ENCODE measurements around the gene CDKN2C.
"Not testable (repeated sequence)": the region's sequence is repeated elsewhere in the genome, so short reads cannot be mapped to it uniquely, and the experiment has no call there.

Gene CDKN2C

GRCh38 chr1:51000651-51001050, 30.6 kb downstream of the CDKN2C start:
- TF ChIP-seq MAX (IDR thresholded peaks at IDR 0.05; ENCODE audit: low read depth, low read length), result no peak
- TF ChIP-seq POLR2A (IDR thresholded peaks at IDR 0.05; ENCODE audit: extremely low read depth, insufficient read length), result no peak
- no peak for TF ChIP-seq MYC (IDR thresholded peaks at IDR 0.05; ENCODE audit: low read depth, low read length)
- no peak for TF ChIP-seq CTCF (IDR thresholded peaks at IDR 0.05; ENCODE audit: low read depth, low read length)
- DNase-seq (ENCODE audit: low read depth), result no peak
- no peak overlapping the region for H3K4me3 ChIP-seq (ENCODE audit: low read depth, low read length)

- no peak overlapping the region for H3K4me3 ChIP-seq (ENCODE audit: low read depth, low read length)
- no peak for TF ChIP-seq MYC (IDR thresholded peaks at IDR 0.05; ENCODE audit: low read depth, low read length)
- no peak for TF ChIP-seq MAX (IDR thresholded peaks at IDR 0.05; ENCODE audit: low read depth, low read length)
- no peak for TF ChIP-seq POLR2A (IDR thresholded peaks at IDR 0.05; ENCODE audit: extremely low read depth, insufficient read length)
- no peak for TF ChIP-seq CTCF (IDR thresholded peaks at IDR 0.05; ENCODE audit: low read depth, low read length)
- no peak for DNase-seq (ENCODE audit: low read depth)
Observed at GRCh38 chr1:51002516-51002915, 32.5 kb downstream of the CDKN2C start.

GRCh38 chr1:51005549-51005948, 35.5 kb downstream of the CDKN2C start:
- DNase-seq (ENCODE audit: low read depth); H3K4me3 ChIP-seq (ENCODE audit: low read depth, low read length): not testable (repeated sequence)

- TF ChIP-seq CTCF (IDR thresholded peaks at IDR 0.05; ENCODE audit: low read depth, low read length), result no peak
- TF ChIP-seq MYC (IDR thresholded peaks at IDR 0.05; ENCODE audit: low read depth, low read length), result no peak
- TF ChIP-seq POLR2A (IDR thresholded peaks at IDR 0.05; ENCODE audit: extremely low read depth, insufficient read length), result no peak
- H3K4me3 ChIP-seq (ENCODE audit: low read depth, low read length), result no peak overlapping the region
- no peak for DNase-seq (ENCODE audit: low read depth)
Observed at GRCh38 chr1:51009381-51009780, 39.3 kb downstream of the CDKN2C start.

GRCh38 chr1:51014878-51015277, 44.8 kb downstream of the CDKN2C start:
- DNase-seq (ENCODE audit: low read depth), result no peak
- no peak for TF ChIP-seq POLR2A (IDR thresholded peaks at IDR 0.05; ENCODE audit: extremely low read depth, insufficient read length)
- TF ChIP-seq CTCF (IDR thresholded peaks at IDR 0.05; ENCODE audit: low read depth, low read length), result no peak
- TF ChIP-seq MAX (IDR thresholded peaks at IDR 0.05; ENCODE audit: low read depth, low read length), result no peak
- TF ChIP-seq MYC (IDR thresholded peaks at IDR 0.05; ENCODE audit: low read depth, low read length), result no peak
- no peak overlapping the region for H3K4me3 ChIP-seq (ENCODE audit: low read depth, low read length)

- TF ChIP-seq CTCF (IDR thresholded peaks at IDR 0.05; ENCODE audit: low read depth, low read length) (no peak), MAX (IDR thresholded peaks at IDR 0.05; ENCODE audit: low read depth, low read length) (no peak), MYC (IDR thresholded peaks at IDR 0.05; ENCODE audit: low read depth, low read length) (no peak), POLR2A (IDR thresholded peaks at IDR 0.05; ENCODE audit: extremely low read depth, insufficient read length) (no peak)
- no peak for DNase-seq (ENCODE audit: low read depth)
- H3K4me3 ChIP-seq (ENCODE audit: low read depth, low read length), result no peak overlapping the region
Observed at GRCh38 chr1:51019811-51020210, 49.8 kb downstream of the CDKN2C start.
